GM23338 (cell line): ENCODE results near the gene PRKAA1. TPM values are rescaled to one million over a fixed set of nuclear protein-coding genes. Genes with fewer than 3 reads are reported as not detected.

Source experiments
- ATAC-seq: fragments of 200-7000 bp; cut with Tn5 transposase; 3 replicates; pipeline ENCODE4 v1.9.1; 2020
- DNase-seq: peaks from one replicate; pipeline ENCODE4 v3.0.0-alpha.2; 2015; ENCODE audit warnings: low spot score
- H2AFZ ChIP-seq: fragments of 200-600 bp; sonication (generic); 2 replicates; pipeline ENCODE4 v1.8.0; 2016; ENCODE audit warnings: antibody characterized with exemption, mild to moderate bottlenecking, moderate library complexity
- H3F3A ChIP-seq: fragments of 200-600 bp; sonication (generic); replicated peaks from 2 replicates; pipeline ENCODE4 v1.8.0; 2017; ENCODE audit warnings: antibody characterized with exemption, mixed run types, low read depth
- H3K27ac ChIP-seq: fragments of 200-600 bp; sonication (generic); 2 replicates; pipeline ENCODE4 v1.6.1; 2016; ENCODE audit warnings: low read depth
- H3K27me3 ChIP-seq: fragments of 200-600 bp; sonication (generic); 2 replicates; pipeline ENCODE4 v1.8.0; 2016; ENCODE audit warnings: mild to moderate bottlenecking, mixed run types, moderate library complexity; ENCODE audit not compliant: insufficient read depth
- H3K36me3 ChIP-seq: fragments of 200-600 bp; sonication (generic); 2 replicates; pipeline ENCODE4 v1.8.0; 2016; ENCODE audit warnings: mild to moderate bottlenecking; ENCODE audit not compliant: insufficient read depth
- H3K4me1 ChIP-seq: fragments of 200-600 bp; sonication (generic); 2 replicates; pipeline ENCODE4 v1.8.0; 2016; ENCODE audit warnings: mild to moderate bottlenecking, moderate library complexity; ENCODE audit not compliant: insufficient read depth
- H3K4me2 ChIP-seq: fragments of 200-600 bp; sonication (generic); 2 replicates; pipeline ENCODE4 v1.7.1; 2017; ENCODE audit warnings: mixed run types
- H3K4me3 ChIP-seq: fragments of 200-600 bp; sonication (generic); 2 replicates; pipeline ENCODE4 v1.6.1; 2016; ENCODE audit warnings: mixed run types
- H3K79me2 ChIP-seq: fragments of 200-600 bp; sonication (generic); replicated peaks from 2 replicates; pipeline ENCODE4 v1.8.0; 2017; ENCODE audit warnings: mild to moderate bottlenecking; ENCODE audit not compliant: insufficient read depth
- H3K9me2 ChIP-seq: fragments of 200-600 bp; sonication (generic); 2 replicates; pipeline ENCODE4 v1.8.0; 2017; ENCODE audit not compliant: insufficient read depth
- H4K20me1 ChIP-seq: fragments of 200-600 bp; sonication (generic); replicated peaks from 2 replicates; pipeline ENCODE4 v1.8.0; 2017; ENCODE audit warnings: mild to moderate bottlenecking; ENCODE audit not compliant: insufficient read depth
- H3K27ac Mint-ChIP-seq: 2 replicates; pipeline ENCODE4 v1.8.0; 2020; ENCODE audit warnings: inconsistent platforms, mild to moderate bottlenecking, moderate library complexity, mixed read lengths
- H3K27me3 Mint-ChIP-seq: 3 replicates; pipeline ENCODE4 v1.8.0; 2022; ENCODE audit warnings: low read depth, mild to moderate bottlenecking, moderate library complexity, mixed read lengths, inconsistent platforms; ENCODE audit not compliant: insufficient read depth, poor library complexity
- H3K36me3 Mint-ChIP-seq: 3 replicates; pipeline ENCODE4 v1.8.0; 2021; ENCODE audit warnings: low read depth, mild to moderate bottlenecking, inconsistent platforms, moderate library complexity, mixed read lengths
- H3K4me1 Mint-ChIP-seq: 3 replicates; pipeline ENCODE4 v1.8.0; 2020; ENCODE audit warnings: mild to moderate bottlenecking, inconsistent platforms, mixed read lengths
- H3K4me3 Mint-ChIP-seq: 3 replicates; pipeline ENCODE4 v1.8.0; 2021; ENCODE audit warnings: moderate library complexity, mild to moderate bottlenecking, inconsistent platforms, mixed read lengths
- H3K9me3 Mint-ChIP-seq: 3 replicates; pipeline ENCODE4 v1.8.0; 2020; ENCODE audit warnings: moderate library complexity, mild to moderate bottlenecking, inconsistent platforms, mixed read lengths
- CREB1 ChIP-seq: fragments of 250-450 bp; sonication (Bioruptor Pico); IDR thresholded peaks from 2 replicates; pipeline ENCODE4 v1.5.0; 2020; ENCODE audit warnings: low read depth, mild to moderate bottlenecking, moderate library complexity
- CTCF ChIP-seq, 2 experiments: fragments of 200-600 bp in 1 of 2; sonication (generic) in 1 of 2; conservative IDR thresholded peaks; 2 replicates each; pipeline versions ENCODE4 v1.5.1 to v1.6.1; 2016 to 2017; ENCODE audit warnings: antibody characterized with exemption in 2 of 2, low read depth in 2 of 2, mild to moderate bottlenecking in 2 of 2, moderate library complexity in 1 of 2
- ETS1 ChIP-seq: IDR thresholded peaks from 2 replicates; pipeline ENCODE4 v1.6.1; 2016; ENCODE audit warnings: antibody characterized with exemption
- EZH2 ChIP-seq: fragments of 200-600 bp; sonication (generic); IDR thresholded peaks from one replicate; pipeline ENCODE4 v1.8.0; 2017; ENCODE audit warnings: antibody characterized with exemption, mild to moderate bottlenecking, low read depth; ENCODE audit not compliant: unreplicated experiment
- JUNB ChIP-seq: IDR thresholded peaks from one replicate; pipeline ENCODE4 v1.6.1; 2016; ENCODE audit warnings: antibody characterized with exemption; ENCODE audit not compliant: unreplicated experiment
- NANOG ChIP-seq: IDR thresholded peaks from 2 replicates; pipeline ENCODE4 v1.6.1; 2016; ENCODE audit warnings: antibody characterized with exemption, borderline replicate concordance
- ZNF114 ChIP-seq: fragments of 250-450 bp; sonication (Bioruptor Pico); IDR thresholded peaks from 2 replicates; pipeline ENCODE4 v1.5.0; 2020; ENCODE audit warnings: mild to moderate bottlenecking, moderate library complexity
- ZNF462 ChIP-seq: fragments of 250-450 bp; sonication (Bioruptor Pico); IDR thresholded peaks from 2 replicates; pipeline ENCODE4 v1.5.0; 2020; ENCODE audit warnings: mild to moderate bottlenecking, moderate library complexity
- polyA plus RNA-seq: library from polyadenylated mRNA; unstranded; fragments of >200 nt; fragmentation: Nextera tagmentation; extraction: Ambion mirVana; gene quantifications from 2 replicates; pipeline ENCODE4 v1.2.1, GENCODE V29; 2016
- total RNA-seq: library from RNA; depleted of rRNA; stranded (reverse); fragments of >200 nt; shearing (Covaris generic); gene quantifications from 2 replicates; pipeline ENCODE4 v1.2.3, GENCODE V29; 2014

PRKAA1 gene
- total and polyA plus RNA-seq, 2 experiments from 2014 or later, result 10.3 to 35.0 TPM

GRCh38 chr5:40827188-40827977 is 29.2 kb upstream of the PRKAA1 start:
- H4K20me1 ChIP-seq, result peaks cover 47% of the 10 kb centered on the region
- H3K4me1 ChIP-seq, result peaks cover 4% of the 10 kb centered on the region; the same call in 1 of the 2 replicates
- H3K9me2 ChIP-seq, result no peaks in the 10 kb centered on the region
- H3K79me2 ChIP-seq, result peaks cover 36% of the 10 kb centered on the region
- H3K27ac Mint-ChIP-seq, result peak overlapping the region; percentile 69; the same call in 1 of the 2 replicates
- peaks cover 26% of the 10 kb centered on the region for H3K4me1 Mint-ChIP-seq
- H3K27ac ChIP-seq, result peak overlapping the region; percentile 94
- peaks cover 65% of the 10 kb centered on the region for H3K36me3 ChIP-seq
- no peak overlapping the region for H3K4me2 ChIP-seq
- DNase-seq (no peak), ATAC-seq (no peak)
- H3K27me3 Mint-ChIP-seq, result peaks cover 32% of the 10 kb centered on the region
- peaks cover 3% of the 10 kb centered on the region; the same call in 1 of the 3 replicates for H3K9me3 Mint-ChIP-seq
- H3K27me3 ChIP-seq, result no peaks in the 10 kb centered on the region
- no peak overlapping the region for H2AFZ ChIP-seq
- no peak for TF ChIP-seq ZNF114 (CRISPR knock-in tag)
- no peak for TF ChIP-seq EZH2
- no peak for TF ChIP-seq NANOG
- no peak for TF ChIP-seq JUNB
- no peak overlapping the region for H3K4me3 Mint-ChIP-seq
- H3K36me3 Mint-ChIP-seq, result peaks cover 71% of the 10 kb centered on the region
- peaks cover 60% of the 10 kb centered on the region for H3F3A ChIP-seq
- no peak overlapping the region for H3K4me3 ChIP-seq

GRCh38 chr5:40826489-40827187 is 28.5 kb upstream of the PRKAA1 start:
- Histone ChIP-seq H3K36me3 (peaks cover 57% of the 10 kb centered on the region), H3K27ac (peak overlapping the region; percentile 94), H4K20me1 (peaks cover 46% of the 10 kb centered on the region)
- TF ChIP-seq JUNB (no peak), EZH2 (no peak), CTCF (conservative IDR thresholded peaks at IDR 0.05; ENCODE audit: low read depth in 2 of 2) (no peak), ETS1 (no peak), CREB1 (CRISPR knock-in tag) (no peak), ZNF114 (CRISPR knock-in tag) (no peak), ZNF462 (CRISPR knock-in tag) (no peak)

More at GRCh38 chr5:40826489-40827187, 28.5 kb upstream of the PRKAA1 start:
- H3K27me3 Mint-ChIP-seq, result peaks cover 26% of the 10 kb centered on the region
- Histone ChIP-seq H3K27me3 (no peaks in the 10 kb centered on the region), H3K4me2 (no peak overlapping the region), H3K4me1 (no peaks in the 10 kb centered on the region), H3K9me2 (no peaks in the 10 kb centered on the region), H3F3A (peaks cover 53% of the 10 kb centered on the region), H2AFZ (no peak overlapping the region), H3K79me2 (peaks cover 29% of the 10 kb centered on the region), H3K4me3 (no peak overlapping the region)
- DNase-seq, result no peak
- H3K9me3 Mint-ChIP-seq, result no peaks in the 10 kb centered on the region; the same call in 2 of the 3 replicates
- H3K36me3 Mint-ChIP-seq, result peaks cover 64% of the 10 kb centered on the region
- no peak overlapping the region for H3K4me3 Mint-ChIP-seq
- H3K4me1 Mint-ChIP-seq, result peaks cover 18% of the 10 kb centered on the region; the same call in 2 of the 3 replicates
- no peak; the same call in 2 of the 3 replicates for ATAC-seq
- H3K27ac Mint-ChIP-seq, result peak overlapping the region; percentile 69
